ENCODE data around the gene SH3BP2.
A peak's percentile ranks its signal among the peaks of the same experiment; 100 is the strongest.

SH3BP2 gene

GRCh38 chr4:2820216-2820982 is 27.5 kb downstream of the SH3BP2 start:
- DNase-seq = peak; percentile 87

- no peak for DNase-seq
These were observed 29.8 kb downstream of the SH3BP2 start for GRCh38 chr4:2822461-2823300.

- no peak for DNase-seq
These were observed 30.4 kb downstream of the SH3BP2 start for GRCh38 chr4:2823301-2823670.

GRCh38 chr4:2823671-2824328 is 30.9 kb downstream of the SH3BP2 start:
- DNase-seq = no peak

- DNase-seq = no peak
These were observed 31.5 kb downstream of the SH3BP2 start for GRCh38 chr4:2824329-2824835.

- no peak for DNase-seq
These were observed 32.0 kb downstream of the SH3BP2 start for GRCh38 chr4:2824836-2825381.

GRCh38 chr4:2825740-2826139 is 32.9 kb downstream of the SH3BP2 start:
- DNase-seq = no peak

- DNase-seq = no peak
These were observed 34.4 kb downstream of the SH3BP2 start for GRCh38 chr4:2827071-2827873.

GRCh38 chr4:2827874-2828751 is 35.2 kb downstream of the SH3BP2 start:
- DNase-seq = no peak

GRCh38 chr4:2828758-2829181 is 35.9 kb downstream of the SH3BP2 start:
- no peak for DNase-seq

GRCh38 chr4:2829321-2829932 is 36.5 kb downstream of the SH3BP2 start:
- no peak for DNase-seq

GRCh38 chr4:2829933-2830451 is 37.1 kb downstream of the SH3BP2 start:
- DNase-seq = no peak

- no peak for DNase-seq
These were observed 38.0 kb downstream of the SH3BP2 start for GRCh38 chr4:2830632-2831610.

- no peak for DNase-seq
These were observed 38.9 kb downstream of the SH3BP2 start for GRCh38 chr4:2831611-2832308.

GRCh38 chr4:2832309-2832980 is 39.6 kb downstream of the SH3BP2 start:
- no peak for DNase-seq

- no peak for DNase-seq
These were observed 40.2 kb downstream of the SH3BP2 start for GRCh38 chr4:2832981-2833670.

GRCh38 chr4:2833671-2834000 is 40.8 kb downstream of the SH3BP2 start:
- DNase-seq = no peak

Measured in NCI-H510A (cell line).